Skeletal muscle satellite cell (primary cell): Measurements from ENCODE around the gene CBX5.

Experiments
- H3K27me3 ChIP-seq: 2 replicates; pipeline ENCODE4 v1.7.0; 2013; ENCODE audit warnings: low read length; ENCODE audit not compliant: control insufficient read depth, insufficient read depth
- H3K36me3 ChIP-seq: 2 replicates; pipeline ENCODE4 v1.7.0; 2013; ENCODE audit warnings: mild to moderate bottlenecking, control low read depth, low read length; ENCODE audit not compliant: insufficient read depth
- H3K4me1 ChIP-seq: 2 replicates; pipeline ENCODE4 v1.7.0; 2013; ENCODE audit warnings: low read length; ENCODE audit not compliant: control insufficient read depth, insufficient read depth
- H3K4me2 ChIP-seq: 2 replicates; pipeline ENCODE4 v1.7.0; 2013; ENCODE audit warnings: mild to moderate bottlenecking, low read length
- H3K4me3 ChIP-seq: 2 replicates; pipeline ENCODE4 v1.7.0; 2013; ENCODE audit warnings: low read length
- H3K9ac ChIP-seq: 2 replicates; pipeline ENCODE4 v1.7.0; 2013; ENCODE audit warnings: mild to moderate bottlenecking, low read depth, low read length, moderate library complexity
- H3K9me3 ChIP-seq: replicated peaks from 2 replicates; pipeline ENCODE4 v1.7.0; 2013; ENCODE audit warnings: mild to moderate bottlenecking, control low read depth, low read length

CBX5 gene

DNA sequence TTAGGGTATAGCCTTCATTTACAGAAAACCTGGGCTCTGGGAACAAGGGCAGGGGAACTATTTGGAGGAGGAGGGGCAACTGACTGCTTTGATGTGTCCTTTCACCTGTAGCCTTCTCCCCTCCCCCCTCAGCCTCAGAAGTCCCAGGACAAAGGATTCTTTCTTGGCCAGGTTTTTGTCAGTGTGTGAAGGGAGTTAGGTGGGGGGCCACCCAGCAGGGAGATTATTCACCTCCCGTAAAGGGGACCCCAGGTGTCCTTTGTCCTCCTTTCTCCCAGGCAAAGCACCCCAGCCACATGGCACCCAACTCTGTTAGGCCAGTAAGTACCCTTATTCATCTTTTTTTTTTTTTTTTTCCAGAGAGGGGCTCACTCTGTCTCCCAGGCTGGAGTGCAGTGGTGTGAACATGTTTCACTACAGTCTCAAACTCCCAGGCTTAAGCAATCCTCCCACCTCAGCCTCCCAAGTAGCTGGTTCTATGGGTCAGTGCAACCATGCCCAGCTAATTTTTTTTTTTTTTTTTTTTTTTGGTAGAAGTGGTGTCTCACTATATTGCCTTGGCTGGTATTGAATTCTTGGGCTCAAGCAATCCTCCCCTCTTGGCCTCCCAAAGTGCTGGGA is 21.6 kb upstream of the CBX5 start:
- peak overlapping the region; percentile 76 for H3K4me2 ChIP-seq
- H3K9ac ChIP-seq, result no peak overlapping the region
- H3K36me3 ChIP-seq, result no peaks in the 10 kb centered on the region
- H3K4me3 ChIP-seq, result no peak overlapping the region
- no peaks in the 10 kb centered on the region for H3K9me3 ChIP-seq
- H3K27me3 ChIP-seq, result peaks cover 56% of the 10 kb centered on the region
- H3K4me1 ChIP-seq, result peaks cover 17% of the 10 kb centered on the region

DNA sequence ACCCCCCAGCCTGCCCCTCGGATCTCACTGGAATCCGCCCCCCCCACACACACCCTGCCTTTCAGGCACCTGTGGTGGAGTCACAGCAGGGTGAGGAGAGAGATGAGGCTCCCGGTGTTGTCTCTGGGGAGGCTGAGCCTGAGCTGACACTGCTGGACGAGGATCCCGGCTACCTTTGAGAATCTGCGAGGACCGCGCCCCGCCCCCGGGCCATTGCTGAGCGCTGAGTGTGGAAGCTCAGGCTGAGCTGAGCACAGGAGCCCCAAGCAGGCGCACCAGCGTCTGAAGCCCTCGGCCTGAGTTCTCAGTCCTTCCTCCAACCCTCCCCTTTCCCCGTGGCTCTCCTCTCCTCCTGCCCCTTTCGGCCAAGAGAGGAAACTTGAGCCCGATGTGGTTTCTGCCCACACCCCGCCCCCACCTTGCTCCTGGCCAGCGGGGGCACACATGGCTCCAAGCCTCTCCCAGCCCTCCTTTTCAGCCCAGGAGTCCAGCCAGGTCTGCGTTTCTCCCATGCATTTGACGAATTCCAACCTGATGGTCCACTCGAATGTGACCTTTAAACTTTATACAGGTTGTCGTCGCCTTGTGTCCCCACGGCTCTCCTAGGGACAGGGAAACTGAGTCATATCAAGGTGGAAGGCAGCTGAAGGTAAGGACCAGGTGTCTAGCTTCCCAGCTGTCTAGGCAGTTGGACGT is 21.0 kb upstream of the CBX5 start, which contains the start of gene NFE2:
Gene NFE2 (minus strand): TSS at position 284 of the 696 bp plus-strand sequence. CDS start 5,767 bp downstream, outside the sequence.
- no peaks in the 10 kb centered on the region for H3K9me3 ChIP-seq

DNA sequence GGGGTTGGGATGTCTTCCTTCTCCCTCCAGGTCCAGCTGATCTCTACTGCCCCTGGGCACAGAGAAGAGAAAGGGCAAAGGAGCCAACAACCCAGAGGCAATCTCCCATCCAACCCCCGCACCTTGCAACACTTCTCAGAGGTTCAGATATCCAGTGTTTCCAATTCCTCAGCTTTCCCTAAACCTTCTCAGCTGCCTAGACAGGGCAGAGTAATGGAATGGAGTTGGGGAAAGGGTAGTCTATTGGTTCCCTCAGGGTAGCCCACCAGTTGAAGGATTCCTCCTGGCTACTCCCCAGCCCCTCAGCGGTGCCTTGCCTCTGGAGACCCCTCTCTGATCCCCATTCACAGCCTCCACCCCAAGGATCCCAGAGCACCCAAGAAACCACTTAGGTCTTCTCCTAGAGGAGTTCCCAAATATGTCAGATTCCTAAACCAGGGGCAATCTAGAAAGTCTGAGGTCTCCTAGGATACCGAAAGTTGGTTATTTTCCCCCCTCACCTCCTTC is 20.4 kb upstream of the CBX5 start:
- H3K4me2 ChIP-seq, result peak overlapping the region; percentile 76
- peaks cover 56% of the 10 kb centered on the region for H3K27me3 ChIP-seq
- no peak overlapping the region for H3K9ac ChIP-seq
- H3K4me1 ChIP-seq, result peaks cover 17% of the 10 kb centered on the region
- no peak overlapping the region for H3K4me3 ChIP-seq
- no peaks in the 10 kb centered on the region for H3K36me3 ChIP-seq
- H3K9me3 ChIP-seq, result no peaks in the 10 kb centered on the region

More for the DNA sequence above, 21.0 kb upstream of the CBX5 start, which contains the start of gene NFE2:
- peak within 1 kb of the TSS; percentile 55 for H3K4me3 ChIP-seq
- no peaks in the 10 kb centered on the region for H3K36me3 ChIP-seq
- H3K4me2 ChIP-seq, result peak within 1 kb of the TSS; percentile 76
- peaks cover 56% of the 10 kb centered on the region for H3K27me3 ChIP-seq
- no peak within 1 kb of the TSS for H3K9ac ChIP-seq
- H3K4me1 ChIP-seq, result peaks cover 17% of the 10 kb centered on the region

DNA sequence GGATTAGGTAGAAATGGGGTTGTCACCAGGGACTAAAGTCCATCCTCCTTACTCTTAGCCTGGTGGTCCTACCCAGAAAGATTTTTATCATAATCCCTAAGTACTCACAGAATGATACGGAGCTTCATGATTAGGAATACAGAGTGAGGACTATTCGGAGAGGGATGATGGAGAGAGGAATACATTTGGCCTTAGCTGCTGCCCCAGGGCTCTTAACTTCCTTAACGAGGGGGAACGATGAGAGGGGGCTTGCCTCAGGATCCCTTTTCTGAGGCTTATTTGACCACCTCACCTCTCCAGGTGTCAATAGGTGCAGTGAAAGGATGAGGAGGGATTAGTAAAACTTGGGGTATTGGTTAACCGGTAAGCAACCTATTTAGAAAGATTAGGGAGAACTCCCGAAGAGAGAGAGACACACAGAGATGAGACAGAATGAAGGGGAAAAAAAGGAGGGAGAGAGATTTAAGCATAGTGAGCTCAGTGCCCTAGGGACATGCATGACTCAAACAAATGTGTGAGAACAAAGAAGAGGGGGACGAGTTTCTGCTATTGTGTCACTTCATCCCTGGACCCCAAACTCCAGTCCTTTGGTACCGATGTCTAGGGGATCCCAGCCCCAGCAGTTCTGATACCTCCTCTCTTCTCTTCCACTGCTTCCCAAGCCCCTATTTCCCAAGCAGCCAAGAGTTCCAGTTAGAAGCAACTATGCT is 19.7 kb upstream of the CBX5 start:
- no peaks in the 10 kb centered on the region for H3K36me3 ChIP-seq
- no peak overlapping the region for H3K9ac ChIP-seq
- H3K4me3 ChIP-seq, result no peak overlapping the region
- H3K9me3 ChIP-seq, result no peaks in the 10 kb centered on the region
- peaks cover 17% of the 10 kb centered on the region for H3K4me1 ChIP-seq
- peaks cover 56% of the 10 kb centered on the region for H3K27me3 ChIP-seq
- no peak overlapping the region for H3K4me2 ChIP-seq

DNA sequence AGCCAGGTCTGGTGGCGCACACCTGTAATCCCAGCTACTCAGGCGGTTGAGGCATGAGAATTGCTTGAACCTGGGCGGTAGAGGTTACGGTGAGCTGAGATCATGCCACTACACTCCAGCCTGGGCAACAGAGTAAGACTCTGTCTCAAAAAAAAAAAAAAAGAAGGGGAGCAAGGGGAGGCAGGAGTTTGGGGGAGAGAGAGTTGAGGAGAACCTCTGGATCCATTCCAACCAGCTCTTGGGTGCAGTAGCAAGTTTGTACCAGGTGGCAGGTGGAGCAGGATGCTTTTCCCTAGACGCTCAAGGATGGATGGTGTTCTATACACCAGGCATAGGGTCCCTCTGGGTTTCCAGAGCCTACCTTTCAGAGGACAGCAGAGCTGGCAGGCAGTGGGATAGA is 19.0 kb upstream of the CBX5 start:
- Histone ChIP-seq H3K9me3 (no peaks in the 10 kb centered on the region), H3K4me3 (no peak overlapping the region), H3K9ac (no peak overlapping the region), H3K4me2 (no peak overlapping the region), H3K27me3 (peaks cover 48% of the 10 kb centered on the region), H3K4me1 (peaks cover 14% of the 10 kb centered on the region), H3K36me3 (no peaks in the 10 kb centered on the region)

DNA sequence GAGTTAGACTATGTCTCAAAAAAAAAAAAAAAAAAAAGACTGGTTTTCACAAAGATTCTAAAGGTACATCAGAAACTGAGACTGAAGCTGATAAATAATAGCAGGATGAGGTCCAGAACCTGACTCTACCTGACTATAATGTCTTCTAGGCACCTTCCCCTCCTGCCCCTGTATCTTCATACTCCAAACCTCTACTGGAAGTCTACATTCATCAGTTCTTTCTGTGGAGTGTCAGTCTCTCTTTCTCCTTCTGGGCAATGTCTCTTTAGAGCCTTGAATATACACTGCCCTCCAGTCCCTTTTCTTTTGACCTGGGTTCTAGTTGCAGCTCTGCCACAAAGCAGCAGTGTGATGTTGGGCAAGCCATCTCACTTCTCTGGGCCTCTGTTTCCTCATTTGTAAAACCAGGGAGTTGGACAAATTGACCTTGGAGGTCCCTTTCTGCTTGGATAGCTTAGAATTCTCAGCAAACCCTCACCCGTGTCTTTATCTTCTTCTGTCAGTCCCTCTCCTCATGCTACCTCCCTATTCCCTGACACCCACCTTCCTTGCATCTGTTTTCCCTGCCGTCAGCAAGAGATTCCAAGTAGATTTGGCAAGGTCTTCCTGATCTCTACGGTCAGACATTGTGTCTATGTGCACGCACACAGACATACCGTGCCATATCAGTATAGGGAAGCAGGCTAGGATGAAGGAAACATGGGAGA is 16.6 kb upstream of the CBX5 start:
- H3K4me1 ChIP-seq, result peaks cover 14% of the 10 kb centered on the region
- H3K4me3 ChIP-seq, result no peak overlapping the region
- peaks cover 29% of the 10 kb centered on the region for H3K27me3 ChIP-seq
- no peaks in the 10 kb centered on the region for H3K9me3 ChIP-seq
- H3K9ac ChIP-seq, result no peak overlapping the region
- H3K4me2 ChIP-seq, result no peak overlapping the region
- no peaks in the 10 kb centered on the region for H3K36me3 ChIP-seq

DNA sequence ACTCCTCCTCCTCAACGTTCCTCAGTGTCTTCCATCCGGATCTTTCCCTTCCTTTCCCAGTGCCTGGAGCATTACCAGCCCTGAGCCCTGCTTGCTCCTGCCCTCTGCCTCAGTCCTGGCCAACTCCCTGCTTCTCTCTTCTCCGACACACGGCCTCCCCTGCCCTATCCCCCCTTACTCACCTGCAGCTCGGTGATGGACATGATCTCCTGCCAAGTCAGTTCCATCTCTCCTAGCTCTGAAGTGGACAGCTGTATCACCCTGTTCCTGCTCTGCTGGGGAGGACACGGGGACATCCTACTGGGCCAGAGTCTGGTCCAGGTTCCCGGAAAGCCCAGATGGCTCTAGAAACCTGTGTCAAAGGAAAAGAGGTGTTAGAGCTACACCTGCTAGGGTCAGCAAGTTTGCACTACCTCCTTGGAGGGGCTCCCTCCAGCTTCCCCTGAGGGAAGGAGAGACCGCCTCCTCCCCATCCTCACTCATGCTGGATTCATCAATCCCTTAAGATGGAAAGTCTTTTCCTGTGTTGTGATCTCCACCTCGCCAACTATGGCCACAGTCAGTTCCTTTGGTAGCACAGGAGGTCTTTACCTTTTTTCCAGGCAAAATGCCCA is 15.1 kb upstream of the CBX5 start:
- no peak overlapping the region for H3K4me3 ChIP-seq
- no peak overlapping the region for H3K9ac ChIP-seq
- no peaks in the 10 kb centered on the region for H3K36me3 ChIP-seq
- peaks cover 15% of the 10 kb centered on the region for H3K27me3 ChIP-seq
- no peaks in the 10 kb centered on the region for H3K9me3 ChIP-seq
- no peak overlapping the region for H3K4me2 ChIP-seq
- peaks cover 2% of the 10 kb centered on the region for H3K4me1 ChIP-seq

DNA sequence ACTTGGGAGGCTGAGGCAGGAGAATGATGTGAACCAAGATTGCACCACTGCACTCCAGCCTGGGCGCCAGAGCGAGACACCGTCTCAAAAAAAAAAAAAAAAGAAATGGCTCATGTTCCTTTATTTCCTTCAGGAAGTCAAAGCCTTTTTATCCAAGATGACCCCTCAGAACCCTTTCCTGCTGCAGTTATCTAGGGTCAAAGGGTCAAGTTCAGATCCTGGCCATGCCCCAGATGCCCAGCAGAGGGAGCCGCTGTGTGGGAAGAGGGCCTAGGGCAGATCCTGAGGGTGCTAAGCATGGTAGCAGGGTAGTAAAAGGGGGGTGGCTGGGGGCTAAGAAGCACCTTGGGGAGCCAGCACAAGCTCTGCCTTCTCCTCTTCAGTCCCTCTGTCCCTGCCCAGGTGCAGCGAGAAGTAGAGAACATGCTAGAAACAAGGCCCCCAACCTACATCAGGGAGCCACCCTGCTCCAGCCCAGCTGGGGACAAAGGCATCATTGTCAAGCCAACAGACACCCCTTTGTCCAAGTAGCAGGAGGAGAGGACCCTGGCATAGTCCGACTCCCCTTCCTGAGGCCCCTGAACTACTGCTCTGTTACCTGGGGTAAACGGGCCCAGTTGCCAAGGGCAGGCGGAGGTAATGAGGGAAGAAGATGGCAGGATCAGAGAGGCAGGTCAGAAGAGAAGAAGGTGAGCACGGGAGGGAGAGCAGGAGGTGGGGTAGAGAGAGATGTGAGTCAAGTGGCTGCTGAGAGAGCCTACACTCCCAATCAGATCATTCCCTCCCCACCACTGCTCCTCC is 14.4 kb upstream of the CBX5 start:
- Histone ChIP-seq H3K9ac (no peak overlapping the region), H3K27me3 (peaks cover 8% of the 10 kb centered on the region), H3K9me3 (no peaks in the 10 kb centered on the region), H3K4me1 (no peaks in the 10 kb centered on the region), H3K36me3 (no peaks in the 10 kb centered on the region), H3K4me3 (no peak overlapping the region), H3K4me2 (no peak overlapping the region)

DNA sequence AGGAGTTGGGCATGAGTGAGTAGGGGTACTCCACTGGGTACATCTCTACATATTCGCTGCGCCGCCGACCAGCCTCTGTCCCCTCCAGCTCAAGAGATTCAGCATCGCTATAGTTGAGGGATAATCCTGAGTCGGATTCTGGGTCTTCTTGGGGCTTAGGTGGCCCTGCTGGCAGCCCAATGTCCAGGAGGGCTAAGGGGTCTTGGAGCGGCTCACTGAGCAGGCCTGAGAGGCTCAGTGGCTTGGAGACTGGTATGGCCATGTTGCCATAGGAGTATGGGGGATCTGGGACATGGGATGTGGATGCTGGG is 13.0 kb upstream of the CBX5 start:
- Histone ChIP-seq H3K4me1 (no peaks in the 10 kb centered on the region), H3K4me2 (no peak overlapping the region), H3K9me3 (no peaks in the 10 kb centered on the region), H3K4me3 (no peak overlapping the region), H3K27me3 (no peaks in the 10 kb centered on the region), H3K36me3 (peaks cover 6% of the 10 kb centered on the region), H3K9ac (no peak overlapping the region)

DNA sequence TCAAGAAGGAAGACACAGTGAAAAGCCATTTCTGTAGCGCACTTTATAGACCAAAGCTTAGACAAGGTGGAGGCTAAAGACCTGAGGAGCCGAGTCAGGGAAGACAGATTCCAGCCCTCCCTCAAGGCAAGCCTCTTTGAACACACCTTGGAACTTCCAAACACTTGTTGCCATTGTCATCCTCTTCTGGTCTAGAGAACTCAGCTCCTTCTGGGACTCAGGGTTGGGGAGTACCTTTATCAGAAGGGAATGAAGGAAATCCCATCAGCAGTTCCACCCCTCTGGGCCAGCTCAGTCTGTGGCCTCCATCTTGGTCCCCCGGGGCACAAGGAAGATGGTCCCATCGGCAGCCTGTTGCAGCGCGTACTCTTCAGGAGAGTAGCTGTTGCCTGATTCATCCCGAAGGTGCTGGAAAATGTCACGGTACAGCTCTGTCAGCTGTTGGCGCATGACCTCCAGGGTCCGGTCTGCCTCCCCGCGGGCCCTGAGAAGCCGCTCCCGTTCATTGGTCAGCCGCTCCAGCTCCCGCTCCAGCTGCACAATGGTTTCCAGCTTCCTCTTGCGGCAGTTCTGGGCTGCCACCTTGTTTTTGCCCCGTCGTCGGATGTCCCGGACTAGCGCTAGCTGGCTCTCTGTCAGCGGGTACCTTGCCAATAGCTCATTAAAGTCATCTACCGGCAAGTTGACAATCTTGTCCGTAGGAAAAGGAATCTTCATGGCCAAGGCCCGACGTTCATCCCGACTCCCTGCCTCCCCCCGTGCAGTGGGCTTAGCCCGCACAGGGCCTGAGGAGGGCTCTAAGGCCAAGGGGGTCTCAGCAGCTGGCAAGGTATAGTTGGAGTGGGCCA is 12.4 kb upstream of the CBX5 start:
- no peak overlapping the region for H3K9ac ChIP-seq
- H3K27me3 ChIP-seq, result no peaks in the 10 kb centered on the region
- H3K4me1 ChIP-seq, result no peaks in the 10 kb centered on the region
- H3K4me2 ChIP-seq, result no peak overlapping the region
- H3K36me3 ChIP-seq, result peaks cover 12% of the 10 kb centered on the region
- no peaks in the 10 kb centered on the region for H3K9me3 ChIP-seq
- no peak overlapping the region for H3K4me3 ChIP-seq
